Activated B cell treated with CpG ODN at 0.5 μM for 24 hours (primary cell): ENCODE data around the gene MEIKIN. TPM values are rescaled to one million over a fixed set of nuclear protein-coding genes. Genes with fewer than 3 reads are reported as not detected.
"Not testable (repeated sequence)": the region's sequence is repeated elsewhere in the genome, so short reads cannot be mapped to it uniquely, and the experiment has no call there.

Source experiments
- ATAC-seq: fragments of 200-7000 bp; cut with Tn5 transposase; one replicate; pipeline ENCODE4 v1.10.0; 2021; ENCODE audit warnings: low read depth, mild to moderate bottlenecking, moderate library complexity
- CTCF ChIA-PET: fragments of 350-600 bp; sonication (Branson Sonifier 250); formaldehyde crosslinking; loops from one replicate; lab custom pipeline; 2021; ENCODE audit warnings: antibody characterized with exemption; lab: Charles Lee
- POLR2A ChIA-PET: fragments of 350-600 bp; sonication (Branson Sonifier 250); formaldehyde crosslinking; loops from one replicate; lab custom pipeline; 2021; ENCODE audit warnings: antibody characterized with exemption; lab: Charles Lee
- DNase-seq: peaks from one replicate; pipeline ENCODE4 v3.0.0; 2022
- H3K27ac Mint-ChIP-seq: one replicate; pipeline ENCODE4 v1.8.0; 2020; ENCODE audit warnings: mixed read lengths
- H3K27me3 Mint-ChIP-seq: one replicate; pipeline ENCODE4 v1.8.0; 2021; ENCODE audit warnings: mixed read lengths
- H3K36me3 Mint-ChIP-seq: one replicate; pipeline ENCODE4 v1.8.0; 2021; ENCODE audit warnings: low read depth, mixed read lengths
- H3K4me1 Mint-ChIP-seq: one replicate; pipeline ENCODE4 v1.8.0; 2021; ENCODE audit warnings: mixed read lengths
- H3K4me3 Mint-ChIP-seq: one replicate; pipeline ENCODE4 v1.8.0; 2020; ENCODE audit warnings: mild to moderate bottlenecking, mixed read lengths
- H3K9me3 Mint-ChIP-seq: one replicate; pipeline ENCODE4 v1.8.0; 2020; ENCODE audit warnings: mixed read lengths
- intact Hi-C: fragments of 100-400 bp; cut with micrococcal nuclease; formaldehyde crosslinking; loops from one replicate; pipeline ENCODE4 v1.15.1; 2024
- total RNA-seq: library from RNA; stranded (reverse); gene quantifications from 2 replicates; pipeline ENCODE4 v1.2.3, GENCODE V29; 2022
- TF ChIP-seq, protein P1 (sequence below): fragments of 200-600 bp; IDR thresholded peaks from one replicate; pipeline ENCODE4 v1.8.0; 2022; ENCODE audit warnings: antibody characterized with exemption, mild to moderate bottlenecking

MEIKIN gene
- total RNA-seq, 1 donor from 2014 or later: not detected

DNA sequence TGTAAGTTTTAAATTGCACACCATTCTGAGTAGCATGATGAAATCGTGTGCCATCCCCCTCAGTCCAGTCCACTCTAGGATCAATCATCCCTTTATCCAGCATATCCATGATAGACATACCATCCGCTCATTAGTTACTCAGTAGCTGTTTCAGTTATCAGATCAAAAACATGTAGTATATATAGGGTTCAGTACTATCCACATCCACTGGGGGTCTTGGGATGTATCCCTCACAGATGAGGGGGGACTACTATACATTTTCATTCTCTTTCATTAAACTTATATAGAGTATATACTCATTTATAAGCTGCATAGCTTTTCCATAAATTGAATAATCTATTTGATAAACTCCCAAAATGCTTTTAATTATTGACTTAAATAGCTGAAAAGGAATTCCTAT lies 67.6 kb downstream of the MEIKIN start:
- H3K27ac Mint-ChIP-seq: no peak overlapping the region
- H3K27me3 Mint-ChIP-seq: peaks cover 3% of the 10 kb centered on the region
- DNase-seq: no peak
- POLR2A ChIA-PET: no interaction called here
- CTCF ChIA-PET: no interaction called here
- H3K4me1 Mint-ChIP-seq: no peaks in the 10 kb centered on the region
- TF ChIP-seq, protein P1, sequence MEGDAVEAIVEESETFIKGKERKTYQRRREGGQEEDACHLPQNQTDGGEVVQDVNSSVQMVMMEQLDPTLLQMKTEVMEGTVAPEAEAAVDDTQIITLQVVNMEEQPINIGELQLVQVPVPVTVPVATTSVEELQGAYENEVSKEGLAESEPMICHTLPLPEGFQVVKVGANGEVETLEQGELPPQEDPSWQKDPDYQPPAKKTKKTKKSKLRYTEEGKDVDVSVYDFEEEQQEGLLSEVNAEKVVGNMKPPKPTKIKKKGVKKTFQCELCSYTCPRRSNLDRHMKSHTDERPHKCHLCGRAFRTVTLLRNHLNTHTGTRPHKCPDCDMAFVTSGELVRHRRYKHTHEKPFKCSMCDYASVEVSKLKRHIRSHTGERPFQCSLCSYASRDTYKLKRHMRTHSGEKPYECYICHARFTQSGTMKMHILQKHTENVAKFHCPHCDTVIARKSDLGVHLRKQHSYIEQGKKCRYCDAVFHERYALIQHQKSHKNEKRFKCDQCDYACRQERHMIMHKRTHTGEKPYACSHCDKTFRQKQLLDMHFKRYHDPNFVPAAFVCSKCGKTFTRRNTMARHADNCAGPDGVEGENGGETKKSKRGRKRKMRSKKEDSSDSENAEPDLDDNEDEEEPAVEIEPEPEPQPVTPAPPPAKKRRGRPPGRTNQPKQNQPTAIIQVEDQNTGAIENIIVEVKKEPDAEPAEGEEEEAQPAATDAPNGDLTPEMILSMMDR: no peak
- ATAC-seq: no peak
- H3K36me3 Mint-ChIP-seq: no peaks in the 10 kb centered on the region
- intact Hi-C loops: no loop called here
- no peaks in the 10 kb centered on the region for H3K9me3 Mint-ChIP-seq
- no peak overlapping the region for H3K4me3 Mint-ChIP-seq

DNA sequence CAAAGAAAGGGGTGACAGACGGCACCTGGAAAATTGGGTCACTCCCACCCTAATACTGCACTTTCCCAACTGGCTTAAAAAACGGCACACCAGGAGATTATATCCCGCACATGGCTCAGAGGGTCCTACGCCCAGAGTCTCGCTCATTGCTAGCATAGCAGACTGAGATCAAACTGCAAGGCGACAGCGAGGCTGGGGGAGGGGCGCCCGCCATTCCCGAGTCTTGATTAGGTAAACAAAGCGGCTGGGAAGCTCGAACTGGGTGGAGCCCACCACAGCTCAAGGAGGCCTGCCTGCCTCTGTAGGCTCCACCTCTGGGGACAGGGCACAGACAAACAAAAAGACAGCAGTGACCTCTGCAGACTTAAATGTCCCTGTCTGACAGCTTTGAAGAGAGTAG lies 74.2 kb downstream of the MEIKIN start:
- intact Hi-C loops, DNase-seq, POLR2A ChIA-PET, H3K27me3 Mint-ChIP-seq, H3K27ac Mint-ChIP-seq, CTCF ChIA-PET, H3K36me3 Mint-ChIP-seq, ATAC-seq, H3K4me3 Mint-ChIP-seq, H3K4me1 Mint-ChIP-seq: not testable (repeated sequence)
- peaks cover 26% of the 10 kb centered on the region for H3K9me3 Mint-ChIP-seq

DNA sequence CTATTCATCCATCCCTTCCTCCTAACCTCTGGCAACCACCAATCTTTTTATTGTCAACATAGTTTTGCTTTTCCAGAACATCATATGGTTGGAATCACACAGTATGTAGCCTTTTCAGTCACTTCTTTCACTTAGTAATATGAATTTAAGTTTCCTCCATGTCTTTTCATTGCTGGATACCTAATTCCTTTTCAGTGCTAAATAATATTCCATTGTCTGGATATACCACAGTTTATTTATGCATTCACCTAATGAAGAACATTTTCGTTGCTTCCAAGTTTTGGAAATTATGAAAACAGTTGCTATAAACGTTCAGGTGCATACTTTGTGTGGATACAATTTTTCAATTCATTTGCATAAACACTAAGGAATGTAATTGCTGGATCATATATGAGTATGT lies 77.9 kb downstream of the MEIKIN start:
- ATAC-seq (no peak), DNase-seq (no peak)
- CTCF ChIA-PET: no interaction called here
- intact Hi-C loops: no loop called here
- Mint-ChIP-seq H3K4me3 (no peak overlapping the region), H3K9me3 (peaks cover 46% of the 10 kb centered on the region), H3K27ac (no peak overlapping the region), H3K27me3 (peaks cover 6% of the 10 kb centered on the region), H3K36me3 (peaks cover 2% of the 10 kb centered on the region), H3K4me1 (no peaks in the 10 kb centered on the region)
- POLR2A ChIA-PET: no interaction called here
- TF ChIP-seq, protein P1: no peak

DNA sequence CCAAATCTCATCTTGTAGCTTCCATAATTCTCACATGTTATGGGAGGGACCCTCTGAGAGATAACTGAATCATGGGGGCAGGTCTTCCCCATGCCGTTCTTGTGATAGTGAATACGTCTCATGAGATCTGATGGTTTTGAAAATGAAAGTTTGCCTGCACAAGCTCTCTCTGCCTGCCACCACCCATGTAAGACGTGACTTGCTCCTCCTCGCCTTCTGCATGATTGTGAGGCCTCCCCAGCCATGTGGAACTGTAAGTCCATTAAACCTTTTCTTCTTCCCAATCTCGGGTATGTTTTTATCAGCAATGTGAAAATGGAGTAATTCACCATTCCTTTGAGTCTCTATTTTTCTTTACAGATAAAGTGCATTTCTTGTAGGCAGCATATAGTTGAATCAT lies 81.8 kb downstream of the MEIKIN start:
- POLR2A ChIA-PET: no interaction called here
- no peaks in the 10 kb centered on the region for H3K27me3 Mint-ChIP-seq
- H3K9me3 Mint-ChIP-seq: peaks cover 41% of the 10 kb centered on the region
- H3K36me3 Mint-ChIP-seq: peaks cover 2% of the 10 kb centered on the region
- TF ChIP-seq, protein P1: no peak
- no peak overlapping the region for H3K4me3 Mint-ChIP-seq
- DNase-seq (no peak), ATAC-seq (no peak)
- H3K27ac Mint-ChIP-seq: no peak overlapping the region
- intact Hi-C loops: no loop called here
- CTCF ChIA-PET: no interaction called here
- no peaks in the 10 kb centered on the region for H3K4me1 Mint-ChIP-seq

DNA sequence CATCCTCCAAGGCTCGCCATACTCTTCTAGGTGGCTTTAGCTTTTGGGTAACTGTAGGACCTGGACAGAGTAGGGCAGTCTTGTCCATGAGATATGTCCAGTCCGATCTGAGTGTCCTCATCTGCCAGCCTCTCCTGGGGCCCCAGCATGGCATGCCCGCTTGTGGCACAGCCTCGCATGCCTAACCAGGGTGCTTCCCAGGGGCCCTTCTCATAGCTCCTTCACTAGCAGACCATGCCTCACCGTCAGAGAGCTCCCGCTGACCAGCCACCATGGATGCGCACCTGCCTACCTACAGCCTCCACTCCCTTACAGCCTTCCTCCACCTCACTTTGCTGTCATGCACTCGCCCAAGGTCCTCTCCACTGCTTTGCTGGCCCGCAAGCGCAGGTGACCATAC lies 88.1 kb downstream of the MEIKIN start:
- peaks cover 8% of the 10 kb centered on the region for H3K9me3 Mint-ChIP-seq
- H3K36me3 Mint-ChIP-seq: no peaks in the 10 kb centered on the region
- peaks cover 15% of the 10 kb centered on the region for H3K4me1 Mint-ChIP-seq
- TF ChIP-seq, protein P1: no peak
- ChIA-PET POLR2A (no interaction called here), CTCF (no interaction called here)
- no peaks in the 10 kb centered on the region for H3K27me3 Mint-ChIP-seq
- intact Hi-C loops: no loop called here
- no peak for DNase-seq
- no peak overlapping the region for H3K4me3 Mint-ChIP-seq
- H3K27ac Mint-ChIP-seq: no peak overlapping the region
- no peak for ATAC-seq

DNA sequence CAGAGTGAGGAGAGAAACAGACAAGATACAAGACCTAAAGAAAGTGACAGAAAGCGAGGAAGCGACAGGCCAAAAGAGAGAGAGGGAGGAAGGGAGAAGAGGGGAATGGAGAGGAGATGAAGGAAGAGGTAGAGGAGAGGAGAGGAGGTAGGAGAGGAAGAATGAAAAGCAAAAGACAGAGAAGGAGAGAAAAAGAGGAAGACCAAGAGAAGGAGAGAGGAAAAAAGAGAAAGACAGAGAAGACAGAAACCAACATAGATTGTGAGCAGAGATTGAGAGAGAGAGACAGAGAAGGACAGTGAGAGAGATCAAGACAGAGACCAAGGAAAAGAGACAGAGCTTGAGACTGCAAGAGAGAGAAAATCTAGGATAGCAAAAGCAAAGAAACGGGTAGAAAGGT lies 90.0 kb downstream of the MEIKIN start:
- POLR2A ChIA-PET: no interaction called here
- DNase-seq: no peak
- no peaks in the 10 kb centered on the region for H3K27me3 Mint-ChIP-seq
- intact Hi-C loops: no loop called here
- peaks cover 5% of the 10 kb centered on the region for H3K9me3 Mint-ChIP-seq
- TF ChIP-seq, protein P1: no peak
- H3K4me1 Mint-ChIP-seq: peaks cover 15% of the 10 kb centered on the region
- CTCF ChIA-PET: no interaction called here
- no peak for ATAC-seq
- no peak overlapping the region for H3K4me3 Mint-ChIP-seq
- no peaks in the 10 kb centered on the region for H3K36me3 Mint-ChIP-seq
- no peak overlapping the region for H3K27ac Mint-ChIP-seq
